Liver (tissue), 9 donors: ENCODE data around the gene ZBTB17. TPM values are rescaled to one million over a fixed set of nuclear protein-coding genes. Genes with fewer than 3 reads are reported as not detected.

ENCODE experiments used
- DNase-seq: peaks from one replicate; pipeline ENCODE4 v3.0.0-alpha.2; 2017; ENCODE audit warnings: low spot score
- H3K27ac ChIP-seq, 2 donors: one replicate each; pipeline ENCODE4 v1.7.0; 2013; ENCODE audit warnings: inconsistent platforms in 2 of 2, low read length in 2 of 2, control low read depth in 1 of 2, low read depth in 1 of 2, mild to moderate bottlenecking in 1 of 2
- H3K27me3 ChIP-seq, 4 donors: one replicate each; pipeline versions ENCODE4 v1.6.1 to v1.7.0; 2013; ENCODE audit warnings: low read length in 3 of 4, inconsistent platforms in 1 of 4, mild to moderate bottlenecking in 1 of 4, moderate library complexity in 1 of 4; ENCODE audit not compliant: control insufficient read depth in 4 of 4, insufficient read depth in 4 of 4
- H3K36me3 ChIP-seq, 4 donors: one replicate each; pipeline versions ENCODE4 v1.6.1 to v1.7.0; 2013; ENCODE audit warnings: low read length in 3 of 4, mild to moderate bottlenecking in 3 of 4, low read depth in 1 of 4, moderate library complexity in 1 of 4; ENCODE audit not compliant: control insufficient read depth in 4 of 4, insufficient read depth in 3 of 4
- H3K4me1 ChIP-seq, 4 donors: one replicate each; pipeline versions ENCODE4 v1.6.1 to v1.7.0; 2013; ENCODE audit warnings: low read length in 3 of 4, mild to moderate bottlenecking in 3 of 4, moderate library complexity in 1 of 4; ENCODE audit not compliant: control insufficient read depth in 4 of 4, insufficient read depth in 4 of 4
- H3K4me3 ChIP-seq, 3 donors: one replicate each; pipeline versions ENCODE4 v1.6.1 to v1.7.0; 2013; ENCODE audit warnings: low read length in 3 of 3, control low read depth in 1 of 3, low read depth in 1 of 3, mild to moderate bottlenecking in 1 of 3
- H3K9ac ChIP-seq, 2 donors: one replicate each; pipeline ENCODE4 v1.7.0; 2013; ENCODE audit warnings: low read length in 2 of 2, mild to moderate bottlenecking in 2 of 2, moderate library complexity in 2 of 2, control low read depth in 1 of 2, low read depth in 1 of 2
- H3K9me3 ChIP-seq, 4 donors: one replicate each; pipeline versions ENCODE4 v1.6.1 to v1.7.0; 2013; ENCODE audit warnings: low read length in 3 of 4; ENCODE audit not compliant: control insufficient read depth in 4 of 4
- EGR1 ChIP-seq, 2 donors: IDR thresholded peaks; 2 replicates each; pipeline ENCODE4 v1.6.1; 2016 to 2018; ENCODE audit warnings: antibody characterized with exemption in 2 of 2, low read depth in 2 of 2
- FOXA2 ChIP-seq: IDR thresholded peaks from 2 replicates; pipeline ENCODE4 v1.6.1; 2016; ENCODE audit warnings: antibody characterized with exemption
- GABPA ChIP-seq, 2 donors: IDR thresholded peaks in 1 of 2; conservative IDR thresholded peaks in 1 of 2; 2 replicates each; pipeline ENCODE4 v1.6.1; 2016; ENCODE audit warnings: antibody characterized with exemption in 2 of 2, mild to moderate bottlenecking in 1 of 2, moderate library complexity in 1 of 2
- HNF4A ChIP-seq, 2 donors: conservative IDR thresholded peaks; 2 replicates each; pipeline ENCODE4 v1.6.1; 2016; ENCODE audit warnings: antibody characterized with exemption in 2 of 2, mild to moderate bottlenecking in 2 of 2
- HNF4G ChIP-seq: IDR thresholded peaks from 2 replicates; pipeline ENCODE4 v1.6.1; 2016; ENCODE audit warnings: antibody characterized with exemption
- JUND ChIP-seq, 2 donors: IDR thresholded peaks; 2 replicates each; pipeline ENCODE4 v1.6.1; 2016; ENCODE audit warnings: antibody characterized with exemption in 2 of 2
- NR2F2 ChIP-seq: IDR thresholded peaks from 2 replicates; pipeline ENCODE4 v1.6.1; 2016; ENCODE audit warnings: antibody characterized with exemption
- RAD21 ChIP-seq, 2 donors: IDR thresholded peaks; 2 replicates each; pipeline ENCODE4 v1.6.1; 2016; ENCODE audit warnings: antibody characterized with exemption in 2 of 2, mild to moderate bottlenecking in 2 of 2
- REST ChIP-seq: IDR thresholded peaks from 2 replicates; pipeline ENCODE4 v1.6.1; 2016; ENCODE audit warnings: antibody characterized with exemption, mild to moderate bottlenecking
- RXRA ChIP-seq, 2 donors: IDR thresholded peaks; 2 replicates each; pipeline ENCODE4 v1.6.1; 2017 to 2018; ENCODE audit warnings: antibody characterized with exemption in 2 of 2, mild to moderate bottlenecking in 1 of 2
- SP1 ChIP-seq: IDR thresholded peaks from 2 replicates; pipeline ENCODE4 v1.6.1; 2018; ENCODE audit warnings: antibody characterized with exemption, mild to moderate bottlenecking
- TAF1 ChIP-seq: conservative IDR thresholded peaks from 2 replicates; pipeline ENCODE4 v1.6.1; 2016; ENCODE audit warnings: antibody characterized with exemption, mild to moderate bottlenecking
- YY1 ChIP-seq: IDR thresholded peaks from 2 replicates; pipeline ENCODE4 v1.6.1; 2016; ENCODE audit warnings: antibody characterized with exemption, mild to moderate bottlenecking
- WGBS: extraction: QIAGEN DNeasy Blood & Tissue Kit; methylation state at CpG from one replicate; pipeline ENCODE4 v1.1.7; 2013; 5-methylcytosine and 5-hydroxymethylcytosine counted together
- polyA plus RNA-seq, 2 donors: library from polyadenylated mRNA; stranded (reverse) in 1 of 2; unstranded in 1 of 2; fragments of 200-250 nt in 1 of 2; fragments of >200 nt in 1 of 2; fragmentation: Nextera tagmentation in 1 of 2; extraction: Ambion mirVana in 1 of 2; gene quantifications; one replicate each; pipeline versions ENCODE4 v1.2.1 to v1.2.3, GENCODE V29; 2013 to 2015
- total RNA-seq, 2 donors: library from RNA; depleted of rRNA; stranded (reverse); fragments of >200 nt; gene quantifications; one replicate each; pipeline ENCODE4 v1.2.3, GENCODE V29; 2014
- TF ChIP-seq, protein P1 (sequence below): IDR thresholded peaks from 2 replicates; pipeline ENCODE4 v1.6.1; 2016; ENCODE audit warnings: antibody characterized with exemption
- TF ChIP-seq, protein P2 (sequence below): fragments of 150-350 bp; IDR thresholded peaks from 2 replicates; pipeline ENCODE4 v1.5.1; 2017; ENCODE audit warnings: improper control_type of control experiment, low read depth, low read length; ENCODE audit not compliant: missing input control
- TF ChIP-seq, protein P3 (sequence below): IDR thresholded peaks from 2 replicates; pipeline ENCODE4 v1.6.1; 2016; ENCODE audit warnings: antibody characterized with exemption
- donor health status: healthy.
- donor health status: healthy.
- donor health status: healthy.
- donor health status: healthy.
- donor health status: healthy.

ZBTB17 gene
- total and polyA plus RNA-seq, 4 donors: 8.9 to 15.1 (median 9.9) TPM

DNA sequence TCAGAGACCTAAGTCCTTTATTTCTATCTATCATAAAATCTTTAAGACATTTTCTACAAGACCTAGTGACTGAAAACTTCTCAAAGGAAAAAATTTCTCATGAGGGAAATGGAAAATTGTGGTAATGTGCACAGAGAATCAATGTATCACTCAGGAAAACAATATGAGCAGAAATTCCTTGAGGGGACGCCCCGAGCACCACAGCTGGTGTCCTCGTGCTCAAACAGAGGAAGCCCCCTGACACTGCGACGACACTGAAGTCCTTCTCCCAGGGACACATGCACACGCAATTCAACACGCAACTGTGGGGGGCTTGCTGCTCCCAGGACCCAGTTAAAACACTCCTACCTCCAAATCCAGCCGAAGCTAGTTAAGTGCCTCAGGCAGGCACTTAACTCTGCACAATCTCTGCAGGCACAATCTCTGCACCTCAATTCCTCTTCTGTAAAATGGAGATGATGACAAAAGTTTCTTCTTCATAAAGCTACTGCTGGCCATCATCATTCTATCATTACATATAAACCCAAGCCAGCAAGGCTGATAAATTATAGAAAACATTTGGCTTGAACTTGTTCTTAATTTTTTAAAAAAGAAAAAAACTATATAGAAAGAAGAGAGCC, 16.0 kb downstream of the ZBTB17 start:
- no peaks in the 10 kb centered on the region for H3K27me3 ChIP-seq
- peaks cover 0 to 4% (median 0%) of the 10 kb centered on the region in 4 donors for H3K4me1 ChIP-seq
- no peak overlapping the region for H3K4me3 ChIP-seq
- H3K36me3 ChIP-seq: no peaks in the 10 kb centered on the region
- 93% methylated on average over 8 of the region's 8 CpGs for WGBS
- no peak for TF ChIP-seq RXRA (IDR thresholded peaks at IDR 0.05)
- TF ChIP-seq, protein P1, sequence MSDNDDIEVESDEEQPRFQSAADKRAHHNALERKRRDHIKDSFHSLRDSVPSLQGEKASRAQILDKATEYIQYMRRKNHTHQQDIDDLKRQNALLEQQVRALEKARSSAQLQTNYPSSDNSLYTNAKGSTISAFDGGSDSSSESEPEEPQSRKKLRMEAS: no peak
- TF ChIP-seq HNF4A (conservative IDR thresholded peaks at IDR 0.05): no peak
- TF ChIP-seq RAD21 (IDR thresholded peaks at IDR 0.05): no peak
- TF ChIP-seq, protein P2, sequence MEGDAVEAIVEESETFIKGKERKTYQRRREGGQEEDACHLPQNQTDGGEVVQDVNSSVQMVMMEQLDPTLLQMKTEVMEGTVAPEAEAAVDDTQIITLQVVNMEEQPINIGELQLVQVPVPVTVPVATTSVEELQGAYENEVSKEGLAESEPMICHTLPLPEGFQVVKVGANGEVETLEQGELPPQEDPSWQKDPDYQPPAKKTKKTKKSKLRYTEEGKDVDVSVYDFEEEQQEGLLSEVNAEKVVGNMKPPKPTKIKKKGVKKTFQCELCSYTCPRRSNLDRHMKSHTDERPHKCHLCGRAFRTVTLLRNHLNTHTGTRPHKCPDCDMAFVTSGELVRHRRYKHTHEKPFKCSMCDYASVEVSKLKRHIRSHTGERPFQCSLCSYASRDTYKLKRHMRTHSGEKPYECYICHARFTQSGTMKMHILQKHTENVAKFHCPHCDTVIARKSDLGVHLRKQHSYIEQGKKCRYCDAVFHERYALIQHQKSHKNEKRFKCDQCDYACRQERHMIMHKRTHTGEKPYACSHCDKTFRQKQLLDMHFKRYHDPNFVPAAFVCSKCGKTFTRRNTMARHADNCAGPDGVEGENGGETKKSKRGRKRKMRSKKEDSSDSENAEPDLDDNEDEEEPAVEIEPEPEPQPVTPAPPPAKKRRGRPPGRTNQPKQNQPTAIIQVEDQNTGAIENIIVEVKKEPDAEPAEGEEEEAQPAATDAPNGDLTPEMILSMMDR: no peak
- TF ChIP-seq, protein P3, sequence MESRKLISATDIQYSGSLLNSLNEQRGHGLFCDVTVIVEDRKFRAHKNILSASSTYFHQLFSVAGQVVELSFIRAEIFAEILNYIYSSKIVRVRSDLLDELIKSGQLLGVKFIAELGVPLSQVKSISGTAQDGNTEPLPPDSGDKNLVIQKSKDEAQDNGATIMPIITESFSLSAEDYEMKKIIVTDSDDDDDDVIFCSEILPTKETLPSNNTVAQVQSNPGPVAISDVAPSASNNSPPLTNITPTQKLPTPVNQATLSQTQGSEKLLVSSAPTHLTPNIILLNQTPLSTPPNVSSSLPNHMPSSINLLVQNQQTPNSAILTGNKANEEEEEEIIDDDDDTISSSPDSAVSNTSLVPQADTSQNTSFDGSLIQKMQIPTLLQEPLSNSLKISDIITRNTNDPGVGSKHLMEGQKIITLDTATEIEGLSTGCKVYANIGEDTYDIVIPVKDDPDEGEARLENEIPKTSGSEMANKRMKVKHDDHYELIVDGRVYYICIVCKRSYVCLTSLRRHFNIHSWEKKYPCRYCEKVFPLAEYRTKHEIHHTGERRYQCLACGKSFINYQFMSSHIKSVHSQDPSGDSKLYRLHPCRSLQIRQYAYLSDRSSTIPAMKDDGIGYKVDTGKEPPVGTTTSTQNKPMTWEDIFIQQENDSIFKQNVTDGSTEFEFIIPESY: no peak
- TF ChIP-seq EGR1 (IDR thresholded peaks at IDR 0.05; ENCODE audit: low read depth in 2 of 2): no peak
- no peak for TF ChIP-seq JUND (IDR thresholded peaks at IDR 0.05)
- TF ChIP-seq FOXA2: no peak
- TF ChIP-seq NR2F2: no peak
- no peak for TF ChIP-seq SP1
- no peak for TF ChIP-seq REST
- TF ChIP-seq GABPA (IDR thresholded peaks at IDR 0.05 in 1 of 2, conservative IDR thresholded peaks at IDR 0.05 in 1 of 2): no peak
- no peak for TF ChIP-seq YY1
- no peaks in the 10 kb centered on the region for H3K9me3 ChIP-seq
- no peak overlapping the region for H3K9ac ChIP-seq
- no peak for DNase-seq
- no peak overlapping the region for H3K27ac ChIP-seq

- H3K4me3 ChIP-seq: no peak overlapping the region
- peaks cover 0 to 4% (median 0%) of the 10 kb centered on the region in 4 donors for H3K4me1 ChIP-seq
- H3K9me3 ChIP-seq: no peaks in the 10 kb centered on the region
- no peak for TF ChIP-seq REST
- TF ChIP-seq NR2F2: no peak
- TF ChIP-seq, protein P1: no peak
- TF ChIP-seq, protein P3: no peak
- TF ChIP-seq TAF1: no peak
- no peak for TF ChIP-seq RAD21 (IDR thresholded peaks at IDR 0.05)
- no peak for TF ChIP-seq RXRA (IDR thresholded peaks at IDR 0.05)
- TF ChIP-seq HNF4G: no peak
These were observed 16.5 kb downstream of the ZBTB17 start for GRCh38 chr1:15959424-15959823.

More at GRCh38 chr1:15959424-15959823, 16.5 kb downstream of the ZBTB17 start:
- H3K27ac ChIP-seq: no peak overlapping the region
- no peaks in the 10 kb centered on the region for H3K27me3 ChIP-seq
- no peak for DNase-seq
- H3K36me3 ChIP-seq: no peaks in the 10 kb centered on the region
- no peak overlapping the region for H3K9ac ChIP-seq
